ENCODE measurements around the gene PBX2. TPM values are rescaled to one million over a fixed set of nuclear protein-coding genes. Genes with fewer than 3 reads are reported as not detected.
A peak's percentile ranks its signal among the peaks of the same experiment; 100 is the strongest.

Gene PBX2
- total RNA-seq, 1 donor from 2014 or later, result 206 TPM

- Mint-ChIP-seq H3K27ac (ENCODE audit: unreplicated experiment) (peak overlapping the region; percentile 84), H3K4me1 (peaks cover 69% of the 10 kb centered on the region), H3K27me3 (ENCODE audit: low read depth) (no peaks in the 10 kb centered on the region), H3K9me3 (no peaks in the 10 kb centered on the region), H3K4me3 (peak overlapping the region; percentile 78), H3K36me3 (ENCODE audit: low read depth) (peaks cover 5% of the 10 kb centered on the region)
- no peak for DNase-seq (ENCODE audit: low read depth, low spot score)
- TF ChIP-seq, protein P1, sequence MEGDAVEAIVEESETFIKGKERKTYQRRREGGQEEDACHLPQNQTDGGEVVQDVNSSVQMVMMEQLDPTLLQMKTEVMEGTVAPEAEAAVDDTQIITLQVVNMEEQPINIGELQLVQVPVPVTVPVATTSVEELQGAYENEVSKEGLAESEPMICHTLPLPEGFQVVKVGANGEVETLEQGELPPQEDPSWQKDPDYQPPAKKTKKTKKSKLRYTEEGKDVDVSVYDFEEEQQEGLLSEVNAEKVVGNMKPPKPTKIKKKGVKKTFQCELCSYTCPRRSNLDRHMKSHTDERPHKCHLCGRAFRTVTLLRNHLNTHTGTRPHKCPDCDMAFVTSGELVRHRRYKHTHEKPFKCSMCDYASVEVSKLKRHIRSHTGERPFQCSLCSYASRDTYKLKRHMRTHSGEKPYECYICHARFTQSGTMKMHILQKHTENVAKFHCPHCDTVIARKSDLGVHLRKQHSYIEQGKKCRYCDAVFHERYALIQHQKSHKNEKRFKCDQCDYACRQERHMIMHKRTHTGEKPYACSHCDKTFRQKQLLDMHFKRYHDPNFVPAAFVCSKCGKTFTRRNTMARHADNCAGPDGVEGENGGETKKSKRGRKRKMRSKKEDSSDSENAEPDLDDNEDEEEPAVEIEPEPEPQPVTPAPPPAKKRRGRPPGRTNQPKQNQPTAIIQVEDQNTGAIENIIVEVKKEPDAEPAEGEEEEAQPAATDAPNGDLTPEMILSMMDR (conservative IDR thresholded peaks at IDR 0.05), result no peak
These were observed 1.9 kb upstream of the PBX2 start for GRCh38 chr6:32191696-32192607.

- Mint-ChIP-seq H3K27me3 (ENCODE audit: low read depth) (no peaks in the 10 kb centered on the region), H3K4me3 (peak overlapping the region; percentile 78), H3K36me3 (ENCODE audit: low read depth) (peaks cover 8% of the 10 kb centered on the region), H3K27ac (ENCODE audit: unreplicated experiment) (peak overlapping the region; percentile 84), H3K4me1 (peaks cover 73% of the 10 kb centered on the region), H3K9me3 (no peaks in the 10 kb centered on the region)
- TF ChIP-seq, protein P1 (conservative IDR thresholded peaks at IDR 0.05), result no peak
- DNase-seq (ENCODE audit: low read depth, low spot score), result no peak
These were observed 1.1 kb upstream of the PBX2 start for GRCh38 chr6:32190911-32191677.

GRCh38 chr6:32189742-32190053, 304 bp downstream of the PBX2 start:
- peak overlapping the region; percentile 92 for H3K4me3 Mint-ChIP-seq
- peaks cover 11% of the 10 kb centered on the region for H3K36me3 Mint-ChIP-seq (ENCODE audit: low read depth)
- no peaks in the 10 kb centered on the region for H3K9me3 Mint-ChIP-seq
- H3K27me3 Mint-ChIP-seq (ENCODE audit: low read depth), result no peaks in the 10 kb centered on the region
- DNase-seq (ENCODE audit: low read depth, low spot score), result no peak
- H3K27ac Mint-ChIP-seq (ENCODE audit: unreplicated experiment), result peak overlapping the region; percentile 97
- H3K4me1 Mint-ChIP-seq, result peaks cover 71% of the 10 kb centered on the region
- TF ChIP-seq, protein P1 (conservative IDR thresholded peaks at IDR 0.05), result no peak

DNA sequence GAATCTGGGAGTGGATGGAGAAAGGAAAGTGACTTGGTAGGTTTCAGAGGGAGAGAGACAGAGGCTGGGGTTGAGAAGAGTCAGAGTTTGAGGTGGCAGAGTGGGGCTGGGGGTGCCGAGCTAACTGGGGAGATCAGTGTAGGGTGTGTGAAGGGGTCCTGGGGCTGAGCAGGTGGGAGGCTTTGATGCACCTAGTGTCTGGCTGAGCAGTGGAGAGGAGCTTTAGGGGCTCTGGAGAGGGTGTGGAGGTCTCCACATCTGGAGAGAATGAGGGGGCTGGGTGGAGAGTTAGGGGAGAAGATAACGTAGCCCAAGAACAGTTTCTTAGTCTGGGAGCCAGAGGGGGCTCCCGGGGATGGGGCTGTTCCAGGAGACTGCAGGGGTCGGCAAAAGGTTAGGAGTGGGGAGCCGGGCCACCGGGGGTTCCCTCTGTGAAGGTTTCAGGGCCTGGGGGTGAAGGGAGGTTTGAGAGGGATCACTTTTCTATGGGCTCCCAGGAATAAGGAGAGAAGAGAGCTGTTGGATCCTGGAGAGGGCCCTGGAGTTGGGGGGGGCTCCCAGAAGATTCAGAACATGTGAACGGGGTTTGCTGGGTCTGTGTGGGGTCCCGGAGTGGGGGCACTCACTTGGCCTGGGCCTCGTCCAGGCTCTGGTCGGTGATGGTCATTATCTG, 797 bp downstream of the PBX2 start:
- no peaks in the 10 kb centered on the region for H3K27me3 Mint-ChIP-seq (ENCODE audit: low read depth)

More for the DNA sequence above, 797 bp downstream of the PBX2 start:
- peaks cover 11% of the 10 kb centered on the region for H3K36me3 Mint-ChIP-seq (ENCODE audit: low read depth)
- DNase-seq (ENCODE audit: low read depth, low spot score), result no peak
- peak overlapping the region; percentile 92 for H3K4me3 Mint-ChIP-seq
- H3K9me3 Mint-ChIP-seq, result no peaks in the 10 kb centered on the region
- H3K27ac Mint-ChIP-seq (ENCODE audit: unreplicated experiment), result peak overlapping the region; percentile 97
- TF ChIP-seq, protein P1 (conservative IDR thresholded peaks at IDR 0.05), result no peak
- H3K4me1 Mint-ChIP-seq, result peaks cover 67% of the 10 kb centered on the region
